ENCODE results near the gene CERS3. TPM values are rescaled to one million over a fixed set of nuclear protein-coding genes. Genes with fewer than 3 reads are reported as not detected.
"Not testable (repeated sequence)": the region's sequence is repeated elsewhere in the genome, so short reads cannot be mapped to it uniquely, and the experiment has no call there.

CERS3 gene
- total and polyA plus RNA-seq, 4 experiments from 2014 or later: 0.66 to 1.9 (median 1.6) TPM; not detected in 1

DNA sequence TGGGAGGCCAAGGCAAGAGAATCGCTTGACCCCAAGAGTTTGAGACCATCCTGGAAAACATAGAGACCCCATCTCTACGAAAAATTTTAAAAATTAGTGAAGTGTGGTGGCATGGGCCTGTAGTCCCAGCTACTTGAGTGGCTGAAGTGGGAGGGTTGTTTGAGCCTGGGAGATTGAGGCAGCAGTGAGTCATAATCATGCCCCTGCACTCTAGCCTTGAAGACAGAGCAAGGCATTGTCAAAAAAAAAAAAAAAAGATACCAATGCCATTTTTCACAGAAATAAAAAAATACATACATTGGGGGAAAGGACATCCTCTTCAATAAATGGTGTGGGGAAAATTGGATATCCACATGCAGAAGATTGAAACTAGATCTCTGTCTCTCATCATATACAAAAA lies 74.6 kb downstream of the CERS3 start:
- H3K27ac Mint-ChIP-seq: no peak overlapping the region
- peaks cover 0 to 24% (median 16%) of the 10 kb centered on the region in 8 donors for H3K9me3 Mint-ChIP-seq
- H3K36me3 ChIP-seq (ENCODE audit: insufficient read depth, low read length): no peaks in the 10 kb centered on the region
- H3K4me1 ChIP-seq (ENCODE audit: insufficient read depth, low read length): no peaks in the 10 kb centered on the region
- H3K4me3 Mint-ChIP-seq: no peak overlapping the region
- H3K4me1 Mint-ChIP-seq: no peaks in the 10 kb centered on the region
- no peaks in the 10 kb centered on the region for H3K27me3 ChIP-seq (ENCODE audit: insufficient read depth, low read length)
- no peak overlapping the region for H3K27ac ChIP-seq (ENCODE audit: low read depth, low read length)
- H3K9me3 ChIP-seq (ENCODE audit: control insufficient read depth in 1 of 2, low read length in 2 of 2): peaks cover 0 to 4% of the 10 kb centered on the region in 2 donors
- POLR2A ChIA-PET (ENCODE audit: partially characterized antibody): no interaction called here
- CTCF ChIA-PET (ENCODE audit: partially characterized antibody): no interaction called here
- no peak for DNase-seq
- H3K36me3 Mint-ChIP-seq: peaks cover 6 to 12% of the 10 kb centered on the region in 2 donors
- peaks cover 0 to 1% of the 10 kb centered on the region in 2 donors for H3K27me3 Mint-ChIP-seq
- intact Hi-C loops (cut with micrococcal nuclease): no loop called here
- H3K4me3 ChIP-seq (ENCODE audit: low read length in 2 of 2): no peak overlapping the region

DNA sequence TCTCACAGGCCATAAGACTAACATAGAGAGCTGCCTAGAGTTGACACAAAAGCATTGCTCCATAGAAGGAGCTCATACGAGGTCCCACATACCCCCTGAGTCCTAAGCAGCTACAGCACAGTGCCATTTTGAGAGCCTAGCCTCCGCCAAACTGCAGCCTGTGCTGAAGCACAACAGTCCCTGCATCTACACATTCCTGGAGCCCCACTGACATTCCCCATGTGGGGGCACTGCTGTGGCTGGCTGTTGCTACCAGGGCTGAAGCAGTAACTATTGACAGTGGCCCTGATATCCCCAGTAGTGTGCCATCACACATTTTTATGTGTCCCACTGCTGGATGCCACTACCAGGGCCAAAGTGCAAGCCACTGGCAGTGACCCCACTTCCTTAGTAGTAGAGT lies 80.3 kb downstream of the CERS3 start:
- Histone ChIP-seq H3K9me3 (ENCODE audit: control insufficient read depth in 1 of 2, low read length in 2 of 2) (peaks cover 0 to 7% of the 10 kb centered on the region in 2 donors), H3K27ac (ENCODE audit: low read depth, low read length) (no peak overlapping the region), H3K4me3 (ENCODE audit: low read length in 2 of 2) (no peak overlapping the region), H3K4me1 (ENCODE audit: insufficient read depth, low read length) (no peaks in the 10 kb centered on the region), H3K27me3 (ENCODE audit: insufficient read depth, low read length) (no peaks in the 10 kb centered on the region), H3K36me3 (ENCODE audit: insufficient read depth, low read length) (no peaks in the 10 kb centered on the region)
- no peak for DNase-seq
- intact Hi-C loops (cut with micrococcal nuclease): loop anchor here (10.0 kb wide), 1 partner anchor 626 kb away; no protein-coding TSS in a partner anchor
- Mint-ChIP-seq H3K27me3 (peaks cover 1 to 2% of the 10 kb centered on the region in 2 donors), H3K4me3 (no peak overlapping the region), H3K27ac (no peak overlapping the region), H3K4me1 (no peaks in the 10 kb centered on the region), H3K36me3 (peaks cover 10 to 16% of the 10 kb centered on the region in 2 donors), H3K9me3 (peaks cover 0 to 31% (median 18%) of the 10 kb centered on the region in 8 donors)
- CTCF ChIA-PET (ENCODE audit: partially characterized antibody): no interaction called here
- POLR2A ChIA-PET (ENCODE audit: partially characterized antibody): no interaction called here

DNA sequence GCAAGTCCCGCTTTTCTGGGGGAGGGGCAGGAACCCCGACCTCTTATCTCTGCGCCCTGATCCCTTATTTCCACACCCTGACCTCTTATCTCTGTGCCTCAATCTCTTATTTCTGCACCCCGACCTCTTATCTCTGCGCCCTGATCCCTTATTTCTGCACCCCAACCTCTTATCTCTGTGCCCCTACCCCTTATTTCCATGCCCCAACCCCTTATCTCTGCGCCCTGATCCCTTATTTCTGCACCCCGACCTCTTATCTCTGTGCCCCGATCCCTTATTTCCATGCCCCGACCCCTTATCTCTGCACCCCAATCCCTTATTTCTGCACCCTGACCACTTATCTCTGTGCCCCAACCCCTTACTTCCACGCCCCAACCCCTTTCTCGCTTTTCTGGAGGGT lies 87.7 kb downstream of the CERS3 start:
- intact Hi-C loops (cut with micrococcal nuclease): loop anchor here (10.0 kb wide), 1 partner anchor 634 kb away; no protein-coding TSS in a partner anchor
- H3K27me3 Mint-ChIP-seq; H3K4me1 ChIP-seq (ENCODE audit: insufficient read depth, low read length); POLR2A ChIA-PET (ENCODE audit: partially characterized antibody); DNase-seq; H3K27ac ChIP-seq (ENCODE audit: low read depth, low read length); H3K4me3 Mint-ChIP-seq; H3K9me3 Mint-ChIP-seq; H3K4me1 Mint-ChIP-seq; H3K36me3 Mint-ChIP-seq; CTCF ChIA-PET (ENCODE audit: partially characterized antibody); H3K27me3 ChIP-seq (ENCODE audit: insufficient read depth, low read length); H3K9me3 ChIP-seq (ENCODE audit: control insufficient read depth in 1 of 2, low read length in 2 of 2); H3K36me3 ChIP-seq (ENCODE audit: insufficient read depth, low read length); H3K4me3 ChIP-seq (ENCODE audit: low read length in 2 of 2); H3K27ac Mint-ChIP-seq: not testable (repeated sequence)

DNA sequence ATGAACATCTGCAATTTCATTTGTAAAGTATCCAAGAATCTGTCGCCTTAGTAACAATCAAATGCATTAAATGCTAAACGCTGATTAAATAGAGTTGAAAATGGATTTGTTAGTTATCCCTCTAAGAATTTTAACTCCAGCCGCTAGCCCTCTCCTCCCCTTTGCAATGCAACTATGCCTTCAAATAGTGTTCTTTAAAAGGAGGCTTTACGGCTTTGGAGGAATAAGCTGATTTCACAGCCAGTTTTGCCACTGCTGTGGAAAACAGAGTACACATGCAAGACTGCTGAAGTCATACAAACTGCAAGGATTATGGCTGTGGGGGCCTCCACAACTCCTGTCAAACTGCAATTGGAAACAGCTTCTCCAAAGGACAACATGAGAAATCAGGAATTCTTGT lies 89.2 kb downstream of the CERS3 start:
- Mint-ChIP-seq H3K9me3 (no peaks in the 10 kb centered on the region), H3K36me3 (no peaks in the 10 kb centered on the region), H3K4me1 (peaks cover 0 to 4% (median 3%) of the 10 kb centered on the region in 4 donors), H3K4me3 (no peak overlapping the region), H3K27me3 (peaks cover 0 to 2% of the 10 kb centered on the region in 2 donors), H3K27ac (no peak overlapping the region)
- intact Hi-C loops (cut with micrococcal nuclease): no loop called here
- Histone ChIP-seq H3K4me3 (ENCODE audit: low read length in 2 of 2) (no peak overlapping the region), H3K36me3 (ENCODE audit: insufficient read depth, low read length) (no peaks in the 10 kb centered on the region), H3K27ac (ENCODE audit: low read depth, low read length) (no peak overlapping the region), H3K4me1 (ENCODE audit: insufficient read depth, low read length) (no peaks in the 10 kb centered on the region), H3K27me3 (ENCODE audit: insufficient read depth, low read length) (no peaks in the 10 kb centered on the region), H3K9me3 (ENCODE audit: control insufficient read depth in 1 of 2, low read length in 2 of 2) (no peaks in the 10 kb centered on the region)
- ChIA-PET POLR2A (ENCODE audit: partially characterized antibody) (no interaction called here), CTCF (ENCODE audit: partially characterized antibody) (no interaction called here)
- DNase-seq: no peak

DNA sequence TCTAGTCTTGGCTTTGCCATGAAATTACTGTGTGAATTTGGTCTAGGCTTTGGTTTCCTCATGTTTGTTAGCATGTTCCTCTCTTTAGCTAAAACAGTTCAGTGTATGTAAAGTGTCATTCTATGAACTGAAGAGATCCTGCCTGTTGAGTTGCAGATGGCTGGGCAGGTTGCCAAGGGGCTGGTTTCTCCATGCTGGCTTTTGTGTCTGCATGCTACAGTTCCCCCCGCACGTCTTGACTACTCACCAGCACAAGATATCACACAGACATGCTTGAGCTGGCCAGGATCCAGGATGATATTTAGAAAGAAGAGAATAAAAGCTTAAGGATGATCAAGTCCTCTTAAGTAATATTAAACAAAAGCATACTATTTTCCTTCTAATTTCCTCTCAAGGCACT lies 90.2 kb downstream of the CERS3 start:
- Histone ChIP-seq H3K4me1 (ENCODE audit: insufficient read depth, low read length) (no peaks in the 10 kb centered on the region), H3K36me3 (ENCODE audit: insufficient read depth, low read length) (no peaks in the 10 kb centered on the region), H3K27me3 (ENCODE audit: insufficient read depth, low read length) (no peaks in the 10 kb centered on the region), H3K9me3 (ENCODE audit: control insufficient read depth in 1 of 2, low read length in 2 of 2) (no peaks in the 10 kb centered on the region), H3K4me3 (ENCODE audit: low read length in 2 of 2) (no peak overlapping the region), H3K27ac (ENCODE audit: low read depth, low read length) (no peak overlapping the region)
- Mint-ChIP-seq H3K9me3 (no peaks in the 10 kb centered on the region), H3K36me3 (no peaks in the 10 kb centered on the region), H3K27me3 (no peaks in the 10 kb centered on the region), H3K4me3 (no peak overlapping the region), H3K27ac (peak overlapping the region in 2 of 7 donors; percentile 11 to 48), H3K4me1 (peaks cover 3 to 4% (median 3%) of the 10 kb centered on the region in 4 donors)
- DNase-seq: peak in 3 of 5 donors; percentile 3 to 4 (median 4)
- CTCF ChIA-PET (ENCODE audit: partially characterized antibody): no interaction called here
- POLR2A ChIA-PET (ENCODE audit: partially characterized antibody): no interaction called here
- intact Hi-C loops (cut with micrococcal nuclease): no loop called here

DNA sequence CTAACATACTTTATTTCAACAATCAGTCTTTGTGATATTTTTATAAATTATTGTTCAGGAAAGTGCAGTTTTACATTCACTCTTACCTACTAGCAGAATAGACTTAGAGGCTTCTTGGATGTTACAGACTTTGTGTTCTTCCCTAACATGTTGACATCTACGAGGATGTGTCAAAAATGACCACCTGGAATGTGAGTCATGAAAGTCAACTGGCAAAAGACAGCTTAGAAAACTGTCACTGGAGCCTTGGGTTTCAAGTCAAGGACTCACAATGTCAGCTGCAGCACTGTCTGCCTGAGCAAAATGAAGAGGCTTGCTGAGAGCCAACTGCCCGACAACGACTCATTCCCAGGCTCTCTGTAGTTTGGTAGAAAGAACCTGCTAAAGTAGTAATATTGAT lies 91.5 kb downstream of the CERS3 start:
- intact Hi-C loops (cut with micrococcal nuclease): no loop called here
- Mint-ChIP-seq H3K36me3 (no peaks in the 10 kb centered on the region), H3K4me3 (no peak overlapping the region), H3K27ac (no peak overlapping the region), H3K9me3 (no peaks in the 10 kb centered on the region), H3K4me1 (peaks cover 3 to 6% (median 4%) of the 10 kb centered on the region in 4 donors), H3K27me3 (no peaks in the 10 kb centered on the region)
- Histone ChIP-seq H3K9me3 (ENCODE audit: control insufficient read depth in 1 of 2, low read length in 2 of 2) (no peaks in the 10 kb centered on the region), H3K4me3 (ENCODE audit: low read length in 2 of 2) (no peak overlapping the region), H3K27me3 (ENCODE audit: insufficient read depth, low read length) (no peaks in the 10 kb centered on the region), H3K36me3 (ENCODE audit: insufficient read depth, low read length) (no peaks in the 10 kb centered on the region), H3K27ac (ENCODE audit: low read depth, low read length) (no peak overlapping the region), H3K4me1 (ENCODE audit: insufficient read depth, low read length) (no peaks in the 10 kb centered on the region)
- POLR2A ChIA-PET (ENCODE audit: partially characterized antibody): no interaction called here
- DNase-seq: no peak
- CTCF ChIA-PET (ENCODE audit: partially characterized antibody): interaction anchor here (1.2 to 1.6 kb wide), 2 partner anchors 25 to 87 kb away, joined by 4 to 5 read pairs; no protein-coding TSS in a partner anchor

DNA sequence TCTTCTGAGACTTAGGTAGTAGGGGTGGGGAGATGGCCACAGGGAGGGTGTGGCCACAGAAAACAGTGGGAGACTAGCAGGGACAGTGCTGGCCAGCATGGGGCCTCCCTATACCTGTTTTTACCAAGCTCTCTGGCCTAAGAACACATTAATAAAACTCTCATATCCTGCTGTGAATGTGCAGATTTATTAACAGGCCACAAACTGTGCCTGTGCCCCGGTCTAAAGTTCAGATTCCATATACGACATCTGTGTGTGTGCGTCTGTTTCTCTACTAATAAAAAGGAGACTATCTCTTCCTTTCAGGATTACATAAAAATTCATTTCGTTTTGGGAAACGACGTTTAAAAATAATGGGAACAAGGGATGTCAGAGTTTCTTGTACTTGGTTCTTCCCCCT lies 94.2 kb downstream of the CERS3 start:
- no peaks in the 10 kb centered on the region for H3K27me3 ChIP-seq (ENCODE audit: insufficient read depth, low read length)
- no peaks in the 10 kb centered on the region for H3K27me3 Mint-ChIP-seq
- no peaks in the 10 kb centered on the region for H3K36me3 ChIP-seq (ENCODE audit: insufficient read depth, low read length)
- DNase-seq: no peak
- H3K4me3 Mint-ChIP-seq: no peak overlapping the region
- H3K27ac Mint-ChIP-seq: no peak overlapping the region
- H3K4me1 Mint-ChIP-seq: peaks cover 3 to 6% (median 4%) of the 10 kb centered on the region in 4 donors
- ChIA-PET POLR2A (ENCODE audit: partially characterized antibody) (no interaction called here), CTCF (ENCODE audit: partially characterized antibody) (no interaction called here)
- intact Hi-C loops (cut with micrococcal nuclease): no loop called here
- no peaks in the 10 kb centered on the region for H3K36me3 Mint-ChIP-seq
- no peaks in the 10 kb centered on the region for H3K9me3 Mint-ChIP-seq
- no peak overlapping the region for H3K4me3 ChIP-seq (ENCODE audit: low read length in 2 of 2)
- H3K4me1 ChIP-seq (ENCODE audit: insufficient read depth, low read length): no peaks in the 10 kb centered on the region
- H3K27ac ChIP-seq (ENCODE audit: low read depth, low read length): no peak overlapping the region
- no peaks in the 10 kb centered on the region for H3K9me3 ChIP-seq (ENCODE audit: control insufficient read depth in 1 of 2, low read length in 2 of 2)

DNA sequence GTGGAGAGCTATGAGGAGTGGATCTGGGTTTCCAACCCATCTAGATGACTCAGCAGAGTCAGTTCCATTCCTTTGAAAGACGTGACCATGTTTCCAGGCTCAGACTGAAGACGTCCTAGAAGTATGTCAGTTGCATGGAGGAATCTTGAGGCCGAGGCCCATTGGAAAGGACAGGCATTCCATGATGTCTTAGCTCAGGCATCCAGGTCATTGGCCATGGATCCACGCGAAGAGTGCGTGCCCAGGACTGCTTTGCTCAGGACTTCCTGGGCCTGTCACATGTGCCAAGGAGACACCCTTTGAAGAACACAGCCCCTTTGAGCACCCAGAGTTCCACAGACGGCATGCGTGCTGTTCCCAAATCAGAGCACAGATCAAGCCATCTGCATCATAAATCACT lies 94.7 kb downstream of the CERS3 start:
- no peak overlapping the region for H3K27ac ChIP-seq (ENCODE audit: low read depth, low read length)
- H3K4me3 ChIP-seq (ENCODE audit: low read length in 2 of 2): no peak overlapping the region
- intact Hi-C loops (cut with micrococcal nuclease): no loop called here
- H3K4me3 Mint-ChIP-seq: no peak overlapping the region
- no peaks in the 10 kb centered on the region for H3K27me3 ChIP-seq (ENCODE audit: insufficient read depth, low read length)
- POLR2A ChIA-PET (ENCODE audit: partially characterized antibody): no interaction called here
- H3K27me3 Mint-ChIP-seq: no peaks in the 10 kb centered on the region
- peaks cover 3 to 6% (median 4%) of the 10 kb centered on the region in 4 donors for H3K4me1 Mint-ChIP-seq
- no peaks in the 10 kb centered on the region for H3K36me3 ChIP-seq (ENCODE audit: insufficient read depth, low read length)
- no peaks in the 10 kb centered on the region for H3K36me3 Mint-ChIP-seq
- H3K4me1 ChIP-seq (ENCODE audit: insufficient read depth, low read length): no peaks in the 10 kb centered on the region
- CTCF ChIA-PET (ENCODE audit: partially characterized antibody): no interaction called here
- no peak for DNase-seq
- H3K9me3 ChIP-seq (ENCODE audit: control insufficient read depth in 1 of 2, low read length in 2 of 2): no peaks in the 10 kb centered on the region
- H3K27ac Mint-ChIP-seq: peak overlapping the region in 2 of 7 donors; percentile 11 to 47
- no peaks in the 10 kb centered on the region for H3K9me3 Mint-ChIP-seq

Measured in CD4-positive, alpha-beta memory T cell (primary cell).